Adipose tissue (tissue), 3 donors: ENCODE data around the gene MARK2. TPM values are rescaled to one million over a fixed set of nuclear protein-coding genes. Genes with fewer than 3 reads are reported as not detected.

Source experiments
- H3K27ac ChIP-seq: one replicate; pipeline ENCODE4 v1.5.1; 2013; ENCODE audit warnings: low read depth, low read length
- WGBS, 3 donors: extraction: QIAGEN DNeasy Blood & Tissue Kit; methylation state at CpG; one replicate each; pipeline ENCODE4 v1.1.7; 2013; 5-methylcytosine and 5-hydroxymethylcytosine counted together
- polyA plus RNA-seq, 3 donors: library from polyadenylated mRNA; stranded (reverse); fragments of 200-250 nt; gene quantifications; one replicate each; pipeline ENCODE4 v1.2.3, GENCODE V29; 2013
- donor health status: healthy with polysubstance abuse.
- donor health status: Bipolar disorder and iron deficiency.
- donor health status: healthy.

Gene MARK2
- polyA plus RNA-seq, 3 donors, result 13.4 to 15.0 (median 14.2) TPM

GRCh38 chr11:63896071-63896470 is 57.2 kb downstream of the MARK2 start:
- no peak overlapping the region for H3K27ac ChIP-seq
- 41 to 69% (median 66%) methylated on average over 4 of the region's 4 CpGs for WGBS, 3 donors

GRCh38 chr11:63897459-63898146 is 58.7 kb downstream of the MARK2 start:
- 90 to 93% (median 91%) methylated on average over 10 of the region's 10 CpGs for WGBS, 3 donors
- H3K27ac ChIP-seq, result no peak overlapping the region

GRCh38 chr11:63901660-63902059 is 62.8 kb downstream of the MARK2 start:
- no peak overlapping the region for H3K27ac ChIP-seq
- WGBS, 3 donors, result 80 to 85% (median 83%) methylated on average over 3 of the region's 3 CpGs

GRCh38 chr11:63903884-63904283 is 65.0 kb downstream of the MARK2 start:
- 93 to 95% (median 95%) methylated on average over 14 of the region's 14 CpGs for WGBS, 3 donors
- no peak overlapping the region for H3K27ac ChIP-seq

- 93 to 97% (median 95%) methylated on average over 12 to 13 of the region's 13 CpGs for WGBS, 3 donors
- no peak overlapping the region for H3K27ac ChIP-seq
Measured at GRCh38 chr11:63904743-63905142, 65.8 kb downstream of the MARK2 start.

- no peak overlapping the region for H3K27ac ChIP-seq
- 86 to 90% (median 88%) methylated on average over 6 of the region's 6 CpGs for WGBS, 3 donors
Measured at GRCh38 chr11:63905179-63905578, 66.3 kb downstream of the MARK2 start.

GRCh38 chr11:63906087-63906486 is 67.2 kb downstream of the MARK2 start:
- 93 to 96% (median 95%) methylated on average over 4 of the region's 4 CpGs for WGBS, 3 donors
- H3K27ac ChIP-seq, result no peak overlapping the region

GRCh38 chr11:63906585-63906984 is 67.7 kb downstream of the MARK2 start:
- H3K27ac ChIP-seq, result no peak overlapping the region
- 80 to 88% (median 87%) methylated on average over 7 of the region's 7 CpGs for WGBS, 3 donors

GRCh38 chr11:63907063-63907462 is 68.2 kb downstream of the MARK2 start:
- no peak overlapping the region for H3K27ac ChIP-seq
- WGBS, 3 donors, result 69 to 76% (median 75%) methylated on average over 6 of the region's 6 CpGs

GRCh38 chr11:63907808-63908530 is 69.1 kb downstream of the MARK2 start:
- whole genome bisulfite sequencing, 3 donors, result 74 to 86% (median 81%) methylated on average over 21 of the region's 21 CpGs
- H3K27ac ChIP-seq, result no peak overlapping the region

GRCh38 chr11:63908631-63909401 is 69.9 kb downstream of the MARK2 start:
- H3K27ac ChIP-seq, result no peak overlapping the region
- 73 to 84% (median 77%) methylated on average over 46 of the region's 46 CpGs for WGBS, 3 donors

- no peak overlapping the region for H3K27ac ChIP-seq
- 58 to 77% (median 65%) methylated on average over 24 of the region's 24 CpGs for WGBS, 3 donors
Measured at GRCh38 chr11:63909591-63910506, 70.9 kb downstream of the MARK2 start.

GRCh38 chr11:63910675-63911074 is 71.8 kb downstream of the MARK2 start:
- H3K27ac ChIP-seq, result no peak overlapping the region
- 75 to 76% (median 76%) methylated on average over 9 of the region's 9 CpGs for WGBS, 3 donors

- WGBS, 3 donors, result 71 to 82% (median 73%) methylated on average over 8 of the region's 8 CpGs
- no peak overlapping the region for H3K27ac ChIP-seq
Measured at GRCh38 chr11:63911440-63911839, 72.5 kb downstream of the MARK2 start.

GRCh38 chr11:63911876-63912275 is 73.0 kb downstream of the MARK2 start:
- WGBS, 3 donors, result 91 to 94% (median 92%) methylated on average over 14 to 22 of the region's 22 CpGs
- H3K27ac ChIP-seq, result no peak overlapping the region

GRCh38 chr11:63912678-63913077 is 73.8 kb downstream of the MARK2 start:
- no peak overlapping the region for H3K27ac ChIP-seq
- 86 to 92% (median 91%) methylated on average over 7 of the region's 7 CpGs for WGBS, 3 donors

- 89 to 94% (median 93%) methylated on average over 34 of the region's 34 CpGs for WGBS, 3 donors
- H3K27ac ChIP-seq, result no peak overlapping the region
Measured at GRCh38 chr11:63913866-63914830, 75.2 kb downstream of the MARK2 start.
